Measurements from ENCODE around the gene ABCC10.
A peak's percentile ranks its signal among the peaks of the same experiment; 100 is the strongest.

ABCC10 gene

GRCh38 chr6:43468748-43469681 is 41.7 kb downstream of the ABCC10 start:
- DNase-seq (ENCODE audit: low read depth), result no peak

GRCh38 chr6:43469947-43470346 is 42.6 kb downstream of the ABCC10 start:
- DNase-seq (ENCODE audit: low read depth), result no peak

- no peak for DNase-seq (ENCODE audit: low read depth)
Observed at GRCh38 chr6:43471399-43471798, 44.1 kb downstream of the ABCC10 start.

GRCh38 chr6:43472515-43472914 is 45.2 kb downstream of the ABCC10 start:
- DNase-seq (ENCODE audit: low read depth), result no peak

GRCh38 chr6:43475516-43475915 is 48.2 kb downstream of the ABCC10 start:
- DNase-seq (ENCODE audit: low read depth), result no peak

- DNase-seq (ENCODE audit: low read depth), result no peak
Observed at GRCh38 chr6:43476746-43477145, 49.4 kb downstream of the ABCC10 start.

- peak; percentile 70 for DNase-seq (ENCODE audit: low read depth)
Observed at GRCh38 chr6:43477235-43478007, 50.1 kb downstream of the ABCC10 start, which contains the start of gene TJAP1. Gene TJAP1 (plus strand): TSS chr6:43477570. CDS start chr6:43499002, 21,432 bp downstream.

- DNase-seq (ENCODE audit: low read depth), result no peak
Observed at GRCh38 chr6:43478008-43478372, 50.6 kb downstream of the ABCC10 start.

GRCh38 chr6:43481075-43481474 is 53.7 kb downstream of the ABCC10 start:
- no peak for DNase-seq (ENCODE audit: low read depth)

- DNase-seq (ENCODE audit: low read depth), result no peak
Observed at GRCh38 chr6:43481591-43482236, 54.4 kb downstream of the ABCC10 start.

- DNase-seq (ENCODE audit: low read depth), result no peak
Observed at GRCh38 chr6:43488667-43489276, 61.4 kb downstream of the ABCC10 start.

- no peak for DNase-seq (ENCODE audit: low read depth)
Observed at GRCh38 chr6:43489277-43490072, 62.1 kb downstream of the ABCC10 start.

GRCh38 chr6:43490523-43490939 is 63.2 kb downstream of the ABCC10 start:
- no peak for DNase-seq (ENCODE audit: low read depth)

- DNase-seq (ENCODE audit: low read depth), result peak; percentile 65
Observed at GRCh38 chr6:43491750-43492661, 64.7 kb downstream of the ABCC10 start.

GRCh38 chr6:43492673-43493072 is 65.3 kb downstream of the ABCC10 start:
- no peak for DNase-seq (ENCODE audit: low read depth)

GRCh38 chr6:43493230-43493629 is 65.9 kb downstream of the ABCC10 start:
- DNase-seq (ENCODE audit: low read depth), result no peak

GRCh38 chr6:43493833-43494232 is 66.5 kb downstream of the ABCC10 start:
- no peak for DNase-seq (ENCODE audit: low read depth)

- DNase-seq (ENCODE audit: low read depth), result no peak
Observed at GRCh38 chr6:43494321-43494720, 67.0 kb downstream of the ABCC10 start.

GRCh38 chr6:43494766-43495165 is 67.4 kb downstream of the ABCC10 start:
- DNase-seq (ENCODE audit: low read depth), result no peak

- DNase-seq (ENCODE audit: low read depth), result no peak
Observed at GRCh38 chr6:43495409-43495941, 68.1 kb downstream of the ABCC10 start.
